Inflammatory macrophage (primary cell): ENCODE data around the gene DTNA.
A peak's percentile ranks its signal among the peaks of the same experiment; 100 is the strongest.

Source experiments
- DNase-seq, 2 donors: peaks; one replicate each; pipeline ENCODE4 v3.0.0-alpha.2; 2020 to 2022

Gene DTNA

GRCh38 chr18:34773378-34773777, 63.3 kb downstream of the DTNA start:
- no peak for DNase-seq

- DNase-seq = no peak
These were observed 64.1 kb downstream of the DTNA start for GRCh38 chr18:34773961-34774766.

GRCh38 chr18:34775461-34775860, 65.4 kb downstream of the DTNA start:
- DNase-seq = no peak

- no peak for DNase-seq
These were observed 69.0 kb downstream of the DTNA start for GRCh38 chr18:34779112-34779511.

- DNase-seq = no peak
These were observed 70.8 kb downstream of the DTNA start for GRCh38 chr18:34780856-34781255.

- DNase-seq = no peak
These were observed 73.4 kb downstream of the DTNA start for GRCh38 chr18:34783501-34783900.

- no peak for DNase-seq
These were observed 76.2 kb downstream of the DTNA start for GRCh38 chr18:34786162-34786741.

GRCh38 chr18:34787931-34788532, 77.9 kb downstream of the DTNA start:
- DNase-seq = peak; percentile 54 to 63

- no peak for DNase-seq
These were observed 79.8 kb downstream of the DTNA start for GRCh38 chr18:34789768-34790344.

- no peak for DNase-seq
These were observed 84.2 kb downstream of the DTNA start for GRCh38 chr18:34794348-34794747.

- DNase-seq = no peak
These were observed 85.1 kb downstream of the DTNA start for GRCh38 chr18:34795070-34795732.

GRCh38 chr18:34796035-34796657, 86.0 kb downstream of the DTNA start:
- DNase-seq = no peak

- no peak for DNase-seq
These were observed 89.2 kb downstream of the DTNA start for GRCh38 chr18:34799291-34799690.

GRCh38 chr18:34800381-34800780, 90.3 kb downstream of the DTNA start:
- DNase-seq = no peak

- DNase-seq = no peak
These were observed 91.7 kb downstream of the DTNA start for GRCh38 chr18:34801774-34802173.

GRCh38 chr18:34802959-34803358, 92.9 kb downstream of the DTNA start:
- DNase-seq = no peak

GRCh38 chr18:34803877-34804400, 93.8 kb downstream of the DTNA start:
- DNase-seq = no peak

GRCh38 chr18:34805103-34805877, 95.2 kb downstream of the DTNA start:
- DNase-seq = no peak

- DNase-seq = no peak
These were observed 95.8 kb downstream of the DTNA start for GRCh38 chr18:34805878-34806351.

- DNase-seq = no peak
These were observed 96.4 kb downstream of the DTNA start for GRCh38 chr18:34806527-34806926.

GRCh38 chr18:34807106-34807796, 97.2 kb downstream of the DTNA start:
- no peak for DNase-seq
